Measurements from ENCODE around the gene SLC25A43. TPM values are rescaled to one million over a fixed set of nuclear protein-coding genes. Genes with fewer than 3 reads are reported as not detected.

Gene SLC25A43
- polyA plus RNA-seq (2011; rRNA removed) (31.2 and 41.9 TPM in 2 replicates), polyA plus RNA-seq (2017; fragmentation: RNase III; extraction: RNeasy Plus Mini Kit Qiagen cat#74134 plus additional on column Dnase treatment) (25.0 to 27.4 TPM (median 26.5 TPM) in 3 replicates), polyA minus RNA-seq (2011; rRNA and poly(A)+ RNA removed) (13.4 and 16.7 TPM in 2 replicates)
- 28.2 and 39.1 TPM in 2 replicates for polyA plus RNA-seq (2012; cell fraction: cytosol; rRNA removed)
- 11.1 and 16.4 TPM in 2 replicates for polyA plus RNA-seq (2012; cell fraction: nucleus; rRNA removed)

DNA sequence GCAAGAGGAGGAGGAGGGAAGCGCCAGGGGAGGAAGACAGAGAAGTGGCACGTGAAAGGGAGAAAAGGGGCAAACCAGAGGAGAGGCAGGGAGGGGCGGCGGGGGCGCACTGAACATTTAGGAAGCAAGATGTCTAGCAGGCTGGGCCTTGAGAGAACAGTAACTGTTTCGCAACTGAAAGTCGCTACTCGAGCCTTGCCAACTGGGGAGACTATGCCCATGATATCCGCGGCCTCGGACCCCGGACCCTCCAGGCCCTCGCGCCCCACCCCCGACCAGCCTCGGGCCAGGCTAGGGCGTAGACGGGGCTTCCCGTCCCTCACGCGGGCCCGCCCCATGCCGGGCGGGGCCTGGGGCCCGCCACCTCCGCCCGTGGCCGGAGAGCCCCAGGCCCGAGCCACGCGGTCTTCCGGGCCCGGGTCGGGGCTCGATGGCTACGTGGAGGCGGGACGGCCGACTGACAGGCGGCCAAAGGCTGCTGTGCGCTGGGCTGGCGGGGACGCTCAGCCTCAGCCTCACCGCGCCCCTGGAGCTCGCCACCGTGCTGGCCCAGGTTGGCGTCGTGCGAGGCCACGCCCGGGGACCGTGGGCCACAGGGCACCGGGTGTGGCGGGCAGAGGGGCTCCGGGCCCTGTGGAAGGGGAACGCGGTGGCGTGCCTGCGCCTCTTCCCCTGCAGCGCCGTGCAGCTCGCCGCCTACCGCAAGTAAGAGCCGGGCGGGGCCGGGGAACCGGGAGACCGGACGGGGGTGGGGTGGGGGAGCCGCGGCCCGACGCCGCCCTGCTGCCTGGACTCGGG, at the start of gene SLC25A43:
SLC25A43 (plus strand) TSS at position 363 of the 798 bp plus-strand sequence; CDS start at position 431, 68 bp downstream.
- WGBS (ENCODE audit: missing lambda C conversion rate): 2% methylated on average over 8 of the region's 77 CpGs
- no peaks in the 10 kb centered on the region for H3K9me3 ChIP-seq
- peak within 1 kb of the TSS; percentile 83 for H3K4me2 ChIP-seq
- TF ChIP-seq RNF2 (IDR thresholded peaks at IDR 0.05; ENCODE audit: borderline replicate concordance, low read depth) (0 out of 2 replicates have a peak, but pooled peaks have one; percentile 47), ESRRA (IDR thresholded peaks at IDR 0.05; ENCODE audit: borderline replicate concordance, low read length) (no peak), SMC3 (IDR thresholded peaks at IDR 0.05) (no peak), FOSL2 (IDR thresholded peaks at IDR 0.05) (no peak), FOSL2 (CRISPR knock-in tag; IDR thresholded peaks at IDR 0.05) (no peak), JUN (IDR thresholded peaks at IDR 0.05) (peak in 1 of 2 experiments; percentile 49; a peak in 1 of 5 replicates), NR3C1 (IDR thresholded peaks at IDR 0.05) (no peak), ZSCAN20 (CRISPR knock-in tag; IDR thresholded peaks at IDR 0.05) (no peak), CHD2 (IDR thresholded peaks at IDR 0.05; ENCODE audit: low read length, partially characterized antibody) (no peak), HOXB5 (CRISPR knock-in tag; IDR thresholded peaks at IDR 0.05) (0 out of 2 replicates have a peak, but pooled peaks have one; percentile 18), NFE2L2 (conservative IDR thresholded peaks at IDR 0.05; ENCODE audit: low read length) (no peak), NPAS2 (CRISPR knock-in tag; IDR thresholded peaks at IDR 0.05; ENCODE audit: borderline replicate concordance) (no peak), FOXS1 (CRISPR knock-in tag; IDR thresholded peaks at IDR 0.05) (no peak), ZC3H11A (IDR thresholded peaks at IDR 0.05) (no peak), CEBPB (IDR thresholded peaks at IDR 0.05) (no peak), HEYL (CRISPR knock-in tag; IDR thresholded peaks at IDR 0.05) (no peak), EP300 (IDR thresholded peaks at IDR 0.05) (no peak), HOXB13 (CRISPR knock-in tag; IDR thresholded peaks at IDR 0.05; ENCODE audit: low read depth) (no peak), POLR2A (IDR thresholded peaks at IDR 0.05; ENCODE audit: low read length) (peak; percentile 64), MYC (IDR thresholded peaks at IDR 0.05; ENCODE audit: borderline replicate concordance, low read length) (peak; percentile 67; the same call in 1 of the 2 replicates), RAD21 (conservative IDR thresholded peaks at IDR 0.05 in 1 of 2, IDR thresholded peaks at IDR 0.05 in 1 of 2) (0 out of 5 replicates have a peak, but pooled peaks of 1 of the 2 experiments have one; percentile 10), PHF8 (IDR thresholded peaks at IDR 0.05; ENCODE audit: borderline replicate concordance, low read depth) (peak; percentile 89; the same call in 1 of the 2 replicates)
- TF ChIP-seq, protein P1, sequence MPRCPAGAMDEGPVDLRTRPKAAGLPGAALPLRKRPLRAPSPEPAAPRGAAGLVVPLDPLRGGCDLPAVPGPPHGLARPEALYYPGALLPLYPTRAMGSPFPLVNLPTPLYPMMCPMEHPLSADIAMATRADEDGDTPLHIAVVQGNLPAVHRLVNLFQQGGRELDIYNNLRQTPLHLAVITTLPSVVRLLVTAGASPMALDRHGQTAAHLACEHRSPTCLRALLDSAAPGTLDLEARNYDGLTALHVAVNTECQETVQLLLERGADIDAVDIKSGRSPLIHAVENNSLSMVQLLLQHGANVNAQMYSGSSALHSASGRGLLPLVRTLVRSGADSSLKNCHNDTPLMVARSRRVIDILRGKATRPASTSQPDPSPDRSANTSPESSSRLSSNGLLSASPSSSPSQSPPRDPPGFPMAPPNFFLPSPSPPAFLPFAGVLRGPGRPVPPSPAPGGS (IDR thresholded peaks at IDR 0.05): peak; percentile 34; the same call in 1 of the 3 replicates
- TF ChIP-seq, protein P2, sequence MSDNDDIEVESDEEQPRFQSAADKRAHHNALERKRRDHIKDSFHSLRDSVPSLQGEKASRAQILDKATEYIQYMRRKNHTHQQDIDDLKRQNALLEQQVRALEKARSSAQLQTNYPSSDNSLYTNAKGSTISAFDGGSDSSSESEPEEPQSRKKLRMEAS (IDR thresholded peaks at IDR 0.05): peak; percentile 65; the same call in 1 of the 2 replicates
- TF ChIP-seq, protein P3, sequence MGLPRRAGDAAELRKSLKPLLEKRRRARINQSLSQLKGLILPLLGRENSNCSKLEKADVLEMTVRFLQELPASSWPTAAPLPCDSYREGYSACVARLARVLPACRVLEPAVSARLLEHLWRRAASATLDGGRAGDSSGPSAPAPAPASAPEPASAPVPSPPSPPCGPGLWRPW (IDR thresholded peaks at IDR 0.05): no peak
- TF ChIP-seq, protein P4, sequence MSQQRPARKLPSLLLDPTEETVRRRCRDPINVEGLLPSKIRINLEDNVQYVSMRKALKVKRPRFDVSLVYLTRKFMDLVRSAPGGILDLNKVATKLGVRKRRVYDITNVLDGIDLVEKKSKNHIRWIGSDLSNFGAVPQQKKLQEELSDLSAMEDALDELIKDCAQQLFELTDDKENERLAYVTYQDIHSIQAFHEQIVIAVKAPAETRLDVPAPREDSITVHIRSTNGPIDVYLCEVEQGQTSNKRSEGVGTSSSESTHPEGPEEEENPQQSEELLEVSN (IDR thresholded peaks at IDR 0.05; ENCODE audit: borderline replicate concordance, low read depth): peak; percentile 58; the same call in 1 of the 2 replicates
- peak within 1 kb of the TSS; percentile 92 to 97 for H3K27ac ChIP-seq
- FAIRE-seq: no peak
- peak; percentile 91 to 97 for ATAC-seq
- POLR2A ChIA-PET: interaction anchor here (1.2 to 1.3 kb wide), 2 partner anchors 11 to 69 kb away, joined by 5 to 6 read pairs; partner anchors contain the start of gene SLC25A5
- CTCF ChIA-PET: no interaction called here
- peak within 1 kb of the TSS; percentile 78 for H3K4me3 ChIP-seq
- DNase-seq (ENCODE audit: low read depth in 1 of 2, low spot score in 1 of 2): peak; percentile 44 to 67
- peaks cover 30% of the 10 kb centered on the region for H3K4me1 ChIP-seq
